GM23338 (cell line): ENCODE results near the gene CCDC40. TPM values are rescaled to one million over a fixed set of nuclear protein-coding genes. Genes with fewer than 3 reads are reported as not detected.

ENCODE experiments used
- ATAC-seq: fragments of 200-7000 bp; cut with Tn5 transposase; 3 replicates; pipeline ENCODE4 v1.9.1; 2020
- DNase-seq: peaks from one replicate; pipeline ENCODE4 v3.0.0-alpha.2; 2015; ENCODE audit warnings: low spot score
- H2AFZ ChIP-seq: fragments of 200-600 bp; sonication (generic); 2 replicates; pipeline ENCODE4 v1.8.0; 2016; ENCODE audit warnings: antibody characterized with exemption, mild to moderate bottlenecking, moderate library complexity
- H3F3A ChIP-seq: fragments of 200-600 bp; sonication (generic); replicated peaks from 2 replicates; pipeline ENCODE4 v1.8.0; 2017; ENCODE audit warnings: antibody characterized with exemption, mixed run types, low read depth
- H3K27ac ChIP-seq: fragments of 200-600 bp; sonication (generic); 2 replicates; pipeline ENCODE4 v1.6.1; 2016; ENCODE audit warnings: low read depth
- H3K27me3 ChIP-seq: fragments of 200-600 bp; sonication (generic); 2 replicates; pipeline ENCODE4 v1.8.0; 2016; ENCODE audit warnings: mild to moderate bottlenecking, mixed run types, moderate library complexity; ENCODE audit not compliant: insufficient read depth
- H3K36me3 ChIP-seq: fragments of 200-600 bp; sonication (generic); 2 replicates; pipeline ENCODE4 v1.8.0; 2016; ENCODE audit warnings: mild to moderate bottlenecking; ENCODE audit not compliant: insufficient read depth
- H3K4me1 ChIP-seq: fragments of 200-600 bp; sonication (generic); 2 replicates; pipeline ENCODE4 v1.8.0; 2016; ENCODE audit warnings: mild to moderate bottlenecking, moderate library complexity; ENCODE audit not compliant: insufficient read depth
- H3K4me2 ChIP-seq: fragments of 200-600 bp; sonication (generic); 2 replicates; pipeline ENCODE4 v1.7.1; 2017; ENCODE audit warnings: mixed run types
- H3K4me3 ChIP-seq: fragments of 200-600 bp; sonication (generic); 2 replicates; pipeline ENCODE4 v1.6.1; 2016; ENCODE audit warnings: mixed run types
- H3K79me2 ChIP-seq: fragments of 200-600 bp; sonication (generic); replicated peaks from 2 replicates; pipeline ENCODE4 v1.8.0; 2017; ENCODE audit warnings: mild to moderate bottlenecking; ENCODE audit not compliant: insufficient read depth
- H3K9me2 ChIP-seq: fragments of 200-600 bp; sonication (generic); 2 replicates; pipeline ENCODE4 v1.8.0; 2017; ENCODE audit not compliant: insufficient read depth
- H4K20me1 ChIP-seq: fragments of 200-600 bp; sonication (generic); replicated peaks from 2 replicates; pipeline ENCODE4 v1.8.0; 2017; ENCODE audit warnings: mild to moderate bottlenecking; ENCODE audit not compliant: insufficient read depth
- H3K27ac Mint-ChIP-seq: 2 replicates; pipeline ENCODE4 v1.8.0; 2020; ENCODE audit warnings: inconsistent platforms, mild to moderate bottlenecking, moderate library complexity, mixed read lengths
- H3K27me3 Mint-ChIP-seq: 3 replicates; pipeline ENCODE4 v1.8.0; 2022; ENCODE audit warnings: low read depth, mild to moderate bottlenecking, moderate library complexity, mixed read lengths, inconsistent platforms; ENCODE audit not compliant: insufficient read depth, poor library complexity
- H3K36me3 Mint-ChIP-seq: 3 replicates; pipeline ENCODE4 v1.8.0; 2021; ENCODE audit warnings: low read depth, mild to moderate bottlenecking, inconsistent platforms, moderate library complexity, mixed read lengths
- H3K4me1 Mint-ChIP-seq: 3 replicates; pipeline ENCODE4 v1.8.0; 2020; ENCODE audit warnings: mild to moderate bottlenecking, inconsistent platforms, mixed read lengths
- H3K4me3 Mint-ChIP-seq: 3 replicates; pipeline ENCODE4 v1.8.0; 2021; ENCODE audit warnings: moderate library complexity, mild to moderate bottlenecking, inconsistent platforms, mixed read lengths
- H3K9me3 Mint-ChIP-seq: 3 replicates; pipeline ENCODE4 v1.8.0; 2020; ENCODE audit warnings: moderate library complexity, mild to moderate bottlenecking, inconsistent platforms, mixed read lengths
- CTCF ChIP-seq, 2 experiments: fragments of 200-600 bp in 1 of 2; sonication (generic) in 1 of 2; conservative IDR thresholded peaks; 2 replicates each; pipeline versions ENCODE4 v1.5.1 to v1.6.1; 2016 to 2017; ENCODE audit warnings: antibody characterized with exemption in 2 of 2, low read depth in 2 of 2, mild to moderate bottlenecking in 2 of 2, moderate library complexity in 1 of 2
- ETS1 ChIP-seq: IDR thresholded peaks from 2 replicates; pipeline ENCODE4 v1.6.1; 2016; ENCODE audit warnings: antibody characterized with exemption
- EZH2 ChIP-seq: fragments of 200-600 bp; sonication (generic); IDR thresholded peaks from one replicate; pipeline ENCODE4 v1.8.0; 2017; ENCODE audit warnings: antibody characterized with exemption, mild to moderate bottlenecking, low read depth; ENCODE audit not compliant: unreplicated experiment
- JUNB ChIP-seq: IDR thresholded peaks from one replicate; pipeline ENCODE4 v1.6.1; 2016; ENCODE audit warnings: antibody characterized with exemption; ENCODE audit not compliant: unreplicated experiment
- NANOG ChIP-seq: IDR thresholded peaks from 2 replicates; pipeline ENCODE4 v1.6.1; 2016; ENCODE audit warnings: antibody characterized with exemption, borderline replicate concordance
- POLR2AphosphoS5 ChIP-seq: IDR thresholded peaks from 2 replicates; pipeline ENCODE4 v1.6.1; 2016; ENCODE audit warnings: antibody characterized with exemption, low read depth
- REST ChIP-seq: IDR thresholded peaks from one replicate; pipeline ENCODE4 v1.6.1; 2018; ENCODE audit warnings: antibody characterized with exemption; ENCODE audit not compliant: unreplicated experiment
- STAT1 ChIP-seq: IDR thresholded peaks from one replicate; pipeline ENCODE4 v1.6.1; 2016; ENCODE audit warnings: antibody characterized with exemption; ENCODE audit not compliant: unreplicated experiment
- ZNF114 ChIP-seq: fragments of 250-450 bp; sonication (Bioruptor Pico); IDR thresholded peaks from 2 replicates; pipeline ENCODE4 v1.5.0; 2020; ENCODE audit warnings: mild to moderate bottlenecking, moderate library complexity
- ZNF331 ChIP-seq: fragments of 250-450 bp; sonication (Bioruptor Pico); IDR thresholded peaks from 2 replicates; pipeline ENCODE4 v1.5.0; 2020; ENCODE audit warnings: low read depth, mild to moderate bottlenecking, moderate library complexity
- ZNF462 ChIP-seq: fragments of 250-450 bp; sonication (Bioruptor Pico); IDR thresholded peaks from 2 replicates; pipeline ENCODE4 v1.5.0; 2020; ENCODE audit warnings: mild to moderate bottlenecking, moderate library complexity
- polyA plus RNA-seq: library from polyadenylated mRNA; unstranded; fragments of >200 nt; fragmentation: Nextera tagmentation; extraction: Ambion mirVana; gene quantifications from 2 replicates; pipeline ENCODE4 v1.2.1, GENCODE V29; 2016
- total RNA-seq: library from RNA; depleted of rRNA; stranded (reverse); fragments of >200 nt; shearing (Covaris generic); gene quantifications from 2 replicates; pipeline ENCODE4 v1.2.3, GENCODE V29; 2014

The CCDC40 gene
- total and polyA plus RNA-seq, 2 experiments from 2014 or later, result 7.6 to 8.1 TPM

GRCh38 chr17:80026359-80027042 lies 9.9 kb upstream of the CCDC40 start:
- no peak for ATAC-seq
- no peak overlapping the region for H3K4me3 Mint-ChIP-seq

More at GRCh38 chr17:80026359-80027042, 9.9 kb upstream of the CCDC40 start:
- H3K79me2 ChIP-seq, result peaks cover 96% of the 10 kb centered on the region
- no peaks in the 10 kb centered on the region for H3K27me3 Mint-ChIP-seq
- no peak overlapping the region for H3K4me3 ChIP-seq
- no peaks in the 10 kb centered on the region for H3K27me3 ChIP-seq
- no peak for DNase-seq
- TF ChIP-seq ZNF331 (CRISPR knock-in tag) (no peak), EZH2 (no peak), REST (no peak), NANOG (no peak), ZNF114 (CRISPR knock-in tag) (no peak), JUNB (no peak), CTCF (conservative IDR thresholded peaks at IDR 0.05; ENCODE audit: low read depth in 2 of 2) (no peak), ZNF462 (CRISPR knock-in tag) (no peak), STAT1 (no peak), ETS1 (no peak), POLR2AphosphoS5 (no peak)
- H3K27ac Mint-ChIP-seq, result no peak overlapping the region; the same call in 1 of the 2 replicates
- peaks cover 2% of the 10 kb centered on the region; the same call in 1 of the 2 replicates for H3F3A ChIP-seq
- peak overlapping the region; percentile 59; the same call in 1 of the 2 replicates for H3K27ac ChIP-seq
- no peaks in the 10 kb centered on the region for H3K36me3 ChIP-seq
- peaks cover 54% of the 10 kb centered on the region for H4K20me1 ChIP-seq
- no peaks in the 10 kb centered on the region for H3K9me3 Mint-ChIP-seq
- no peaks in the 10 kb centered on the region for H3K9me2 ChIP-seq
- peaks cover 19% of the 10 kb centered on the region for H3K4me1 ChIP-seq
- 0 out of 2 replicates have a peak overlapping the region, but pooled peaks have one; percentile 26 for H3K4me2 ChIP-seq
- H2AFZ ChIP-seq, result no peak overlapping the region
- no peaks in the 10 kb centered on the region for H3K36me3 Mint-ChIP-seq
- peaks cover 34% of the 10 kb centered on the region for H3K4me1 Mint-ChIP-seq
